Activated CD4-positive, alpha-beta T cell treated with anti-CD3 and anti-CD28 coated beads, Interleukin-2, amount 50 U/mL, for 48 hours (primary cell): ENCODE measurements around the gene PHLPP2.
"Not testable (repeated sequence)": the region's sequence is repeated elsewhere in the genome, so short reads cannot be mapped to it uniquely, and the experiment has no call there.

Experiments
- DNase-seq, 2 experiments: peaks; one replicate each; pipeline ENCODE4 v3.0.0-alpha.2; 2020

Gene PHLPP2

GRCh38 chr16:71659471-71659870, 65.0 kb downstream of the PHLPP2 start:
- DNase-seq: no peak

- no peak for DNase-seq
Observed at GRCh38 chr16:71658771-71659170, 65.7 kb downstream of the PHLPP2 start.

GRCh38 chr16:71649704-71650103, 74.8 kb downstream of the PHLPP2 start:
- DNase-seq: no peak

GRCh38 chr16:71648921-71649320, 75.6 kb downstream of the PHLPP2 start:
- no peak for DNase-seq

- DNase-seq: no peak
Observed at GRCh38 chr16:71648162-71648561, 76.3 kb downstream of the PHLPP2 start.

GRCh38 chr16:71647391-71647790, 77.1 kb downstream of the PHLPP2 start:
- DNase-seq: no peak

- no peak for DNase-seq
Observed at GRCh38 chr16:71645450-71645849, 79.1 kb downstream of the PHLPP2 start.

- no peak for DNase-seq
Observed at GRCh38 chr16:71637398-71637797, 87.1 kb downstream of the PHLPP2 start.

- DNase-seq: no peak
Observed at GRCh38 chr16:71635632-71636031, 88.9 kb downstream of the PHLPP2 start.

- no peak for DNase-seq
Observed at GRCh38 chr16:71631776-71632175, 92.7 kb downstream of the PHLPP2 start.

GRCh38 chr16:71630808-71631207, 93.7 kb downstream of the PHLPP2 start:
- no peak for DNase-seq

- DNase-seq: no peak
Observed at GRCh38 chr16:71629278-71630016, 95.1 kb downstream of the PHLPP2 start.

- no peak for DNase-seq
Observed at GRCh38 chr16:71628810-71629209, 95.7 kb downstream of the PHLPP2 start.

GRCh38 chr16:71627731-71628181, 96.7 kb downstream of the PHLPP2 start:
- DNase-seq: no peak

- DNase-seq: no peak
Observed at GRCh38 chr16:71626858-71627213, 97.7 kb downstream of the PHLPP2 start.

- peak; percentile 14 to 18 for DNase-seq
Observed at GRCh38 chr16:71626018-71626857, 98.3 kb downstream of the PHLPP2 start, which contains the start of gene MARVELD3. Gene MARVELD3 (plus strand): TSS chr16:71626184. CDS start chr16:71626230, 46 bp downstream.

- DNase-seq: no peak
Observed at GRCh38 chr16:71625113-71625850, 99.2 kb downstream of the PHLPP2 start.

GRCh38 chr16:71623597-71623996, 100.9 kb downstream of the PHLPP2 start:
- no peak for DNase-seq

- no peak for DNase-seq
Observed at GRCh38 chr16:71622088-71622487, 102.4 kb downstream of the PHLPP2 start.

GRCh38 chr16:71618429-71618828, 106.1 kb downstream of the PHLPP2 start:
- no peak for DNase-seq

- not testable (repeated sequence) for DNase-seq
Observed at GRCh38 chr16:71614956-71615355, 109.5 kb downstream of the PHLPP2 start.

- DNase-seq: peak; percentile 86 to 88
Observed at GRCh38 chr16:71610936-71611871, 113.3 kb downstream of the PHLPP2 start.
